ENCODE data around the gene NUFIP1. TPM values are rescaled to one million over a fixed set of nuclear protein-coding genes. Genes with fewer than 3 reads are reported as not detected.

NUFIP1 gene
- total and polyA plus RNA-seq, 2 experiments from 2014 or later, result 7.7 to 23.9 TPM

DNA sequence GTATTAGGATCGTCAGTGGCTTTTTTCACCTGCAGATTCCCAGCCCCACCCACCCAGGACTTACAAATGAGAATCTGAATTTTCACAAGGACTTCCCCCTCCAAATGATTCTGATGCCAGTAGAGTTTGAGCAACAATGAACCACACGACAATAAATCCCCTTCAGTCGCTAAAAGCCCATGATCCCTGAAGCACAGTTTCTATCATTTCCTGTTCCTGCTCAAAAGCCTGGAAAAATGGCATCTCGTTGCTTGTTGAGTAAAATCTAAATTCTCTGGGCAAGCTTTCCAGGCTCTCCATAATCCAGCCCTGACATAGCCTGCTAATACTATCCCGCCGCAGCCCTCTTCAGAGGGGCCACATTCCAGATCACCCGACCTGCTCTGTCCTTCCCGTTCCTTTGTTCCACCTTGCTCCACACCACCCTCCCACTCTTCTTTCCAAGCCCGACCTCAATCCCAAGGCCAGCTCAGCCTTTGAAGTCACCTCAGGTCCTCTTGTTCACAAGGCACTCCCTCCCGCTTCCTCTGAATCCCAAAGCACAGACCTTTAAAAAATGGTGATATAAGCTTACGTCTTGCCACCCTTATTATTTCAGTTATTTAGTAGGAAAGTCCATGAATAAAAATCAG, 67.9 kb downstream of the NUFIP1 start:
- H3K9me2 ChIP-seq (ENCODE audit: insufficient read depth), result no peaks in the 10 kb centered on the region
- H3K27me3 ChIP-seq (ENCODE audit: insufficient read depth), result no peaks in the 10 kb centered on the region
- ATAC-seq (no peak), DNase-seq (ENCODE audit: low spot score) (peak; percentile 44)
- H3F3A ChIP-seq (replicated peaks; ENCODE audit: low read depth), result peaks cover 10% of the 10 kb centered on the region; the same call in 1 of the 2 replicates
- H3K36me3 Mint-ChIP-seq (ENCODE audit: low read depth), result no peaks in the 10 kb centered on the region
- no peaks in the 10 kb centered on the region for H3K79me2 ChIP-seq (replicated peaks; ENCODE audit: insufficient read depth)
- H4K20me1 ChIP-seq (replicated peaks; ENCODE audit: insufficient read depth), result no peaks in the 10 kb centered on the region
- TF ChIP-seq EZH2phosphoT487 (IDR thresholded peaks at IDR 0.05; ENCODE audit: unreplicated experiment), result no peak
- no peak for TF ChIP-seq REST (IDR thresholded peaks at IDR 0.05; ENCODE audit: unreplicated experiment)
- no peak for TF ChIP-seq POLR2AphosphoS5 (IDR thresholded peaks at IDR 0.05; ENCODE audit: low read depth)
- TF ChIP-seq CTCF (conservative IDR thresholded peaks at IDR 0.05; ENCODE audit: low read depth in 2 of 2), result no peak
- TF ChIP-seq, protein P1, sequence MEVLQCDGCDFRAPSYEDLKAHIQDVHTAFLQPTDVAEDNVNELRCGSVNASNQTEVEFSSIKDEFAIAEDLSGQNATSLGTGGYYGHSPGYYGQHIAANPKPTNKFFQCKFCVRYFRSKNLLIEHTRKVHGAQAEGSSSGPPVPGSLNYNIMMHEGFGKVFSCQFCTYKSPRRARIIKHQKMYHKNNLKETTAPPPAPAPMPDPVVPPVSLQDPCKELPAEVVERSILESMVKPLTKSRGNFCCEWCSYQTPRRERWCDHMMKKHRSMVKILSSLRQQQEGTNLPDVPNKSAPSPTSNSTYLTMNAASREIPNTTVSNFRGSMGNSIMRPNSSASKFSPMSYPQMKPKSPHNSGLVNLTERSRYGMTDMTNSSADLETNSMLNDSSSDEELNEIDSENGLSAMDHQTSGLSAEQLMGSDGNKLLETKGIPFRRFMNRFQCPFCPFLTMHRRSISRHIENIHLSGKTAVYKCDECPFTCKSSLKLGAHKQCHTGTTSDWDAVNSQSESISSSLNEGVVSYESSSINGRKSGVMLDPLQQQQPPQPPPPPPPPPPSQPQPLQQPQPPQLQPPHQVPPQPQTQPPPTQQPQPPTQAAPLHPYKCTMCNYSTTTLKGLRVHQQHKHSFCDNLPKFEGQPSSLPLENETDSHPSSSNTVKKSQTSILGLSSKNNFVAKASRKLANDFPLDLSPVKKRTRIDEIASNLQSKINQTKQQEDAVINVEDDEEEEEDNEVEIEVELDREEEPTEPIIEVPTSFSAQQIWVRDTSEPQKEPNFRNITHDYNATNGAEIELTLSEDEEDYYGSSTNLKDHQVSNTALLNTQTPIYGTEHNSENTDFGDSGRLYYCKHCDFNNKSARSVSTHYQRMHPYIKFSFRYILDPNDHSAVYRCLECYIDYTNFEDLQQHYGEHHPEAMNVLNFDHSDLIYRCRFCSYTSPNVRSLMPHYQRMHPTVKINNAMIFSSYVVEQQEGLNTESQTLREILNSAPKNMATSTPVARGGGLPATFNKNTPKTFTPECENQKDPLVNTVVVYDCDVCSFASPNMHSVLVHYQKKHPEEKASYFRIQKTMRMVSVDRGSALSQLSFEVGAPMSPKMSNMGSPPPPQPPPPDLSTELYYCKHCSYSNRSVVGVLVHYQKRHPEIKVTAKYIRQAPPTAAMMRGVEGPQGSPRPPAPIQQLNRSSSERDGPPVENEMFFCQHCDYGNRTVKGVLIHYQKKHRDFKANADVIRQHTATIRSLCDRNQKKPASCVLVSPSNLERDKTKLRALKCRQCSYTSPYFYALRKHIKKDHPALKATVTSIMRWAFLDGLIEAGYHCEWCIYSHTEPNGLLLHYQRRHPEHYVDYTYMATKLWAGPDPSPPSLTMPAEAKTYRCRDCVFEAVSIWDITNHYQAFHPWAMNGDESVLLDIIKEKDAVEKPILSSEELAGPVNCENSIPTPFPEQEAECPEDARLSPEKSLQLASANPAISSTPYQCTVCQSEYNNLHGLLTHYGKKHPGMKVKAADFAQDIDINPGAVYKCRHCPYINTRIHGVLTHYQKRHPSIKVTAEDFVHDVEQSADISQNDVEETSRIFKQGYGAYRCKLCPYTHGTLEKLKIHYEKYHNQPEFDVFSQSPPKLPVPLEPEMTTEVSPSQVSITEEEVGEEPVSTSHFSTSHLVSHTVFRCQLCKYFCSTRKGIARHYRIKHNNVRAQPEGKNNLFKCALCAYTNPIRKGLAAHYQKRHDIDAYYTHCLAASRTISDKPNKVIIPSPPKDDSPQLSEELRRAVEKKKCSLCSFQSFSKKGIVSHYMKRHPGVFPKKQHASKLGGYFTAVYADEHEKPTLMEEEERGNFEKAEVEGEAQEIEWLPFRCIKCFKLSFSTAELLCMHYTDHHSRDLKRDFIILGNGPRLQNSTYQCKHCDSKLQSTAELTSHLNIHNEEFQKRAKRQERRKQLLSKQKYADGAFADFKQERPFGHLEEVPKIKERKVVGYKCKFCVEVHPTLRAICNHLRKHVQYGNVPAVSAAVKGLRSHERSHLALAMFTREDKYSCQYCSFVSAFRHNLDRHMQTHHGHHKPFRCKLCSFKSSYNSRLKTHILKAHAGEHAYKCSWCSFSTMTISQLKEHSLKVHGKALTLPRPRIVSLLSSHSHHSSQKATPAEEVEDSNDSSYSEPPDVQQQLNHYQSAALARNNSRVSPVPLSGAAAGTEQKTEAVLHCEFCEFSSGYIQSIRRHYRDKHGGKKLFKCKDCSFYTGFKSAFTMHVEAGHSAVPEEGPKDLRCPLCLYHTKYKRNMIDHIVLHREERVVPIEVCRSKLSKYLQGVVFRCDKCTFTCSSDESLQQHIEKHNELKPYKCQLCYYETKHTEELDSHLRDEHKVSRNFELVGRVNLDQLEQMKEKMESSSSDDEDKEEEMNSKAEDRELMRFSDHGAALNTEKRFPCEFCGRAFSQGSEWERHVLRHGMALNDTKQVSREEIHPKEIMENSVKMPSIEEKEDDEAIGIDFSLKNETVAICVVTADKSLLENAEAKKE (CRISPR knock-in tag; IDR thresholded peaks at IDR 0.05), result no peak
- peaks cover 15% of the 10 kb centered on the region for H3K4me1 Mint-ChIP-seq
- no peak overlapping the region for H3K4me3 ChIP-seq
- peak overlapping the region; percentile 56 for H2AFZ ChIP-seq
- H3K4me3 Mint-ChIP-seq, result no peak overlapping the region; the same call in 2 of the 3 replicates
- no peaks in the 10 kb centered on the region; the same call in 2 of the 3 replicates for H3K9me3 Mint-ChIP-seq
- no peak overlapping the region for H3K27ac ChIP-seq (ENCODE audit: low read depth)
- no peaks in the 10 kb centered on the region for H3K36me3 ChIP-seq (ENCODE audit: insufficient read depth)
- peaks cover 5% of the 10 kb centered on the region for H3K27me3 Mint-ChIP-seq (ENCODE audit: insufficient read depth, low read depth, poor library complexity)
- peaks cover 14% of the 10 kb centered on the region for H3K4me1 ChIP-seq (ENCODE audit: insufficient read depth)
- no peak overlapping the region for H3K27ac Mint-ChIP-seq
- no peak overlapping the region for H3K4me2 ChIP-seq
